Spleen (tissue), 11 donors: ENCODE results near the gene SLC9A8. TPM values are rescaled to one million over a fixed set of nuclear protein-coding genes. Genes with fewer than 3 reads are reported as not detected.
A peak's percentile ranks its signal among the peaks of the same experiment; 100 is the strongest.

Experiments
- DNase-seq: peaks from one replicate; pipeline ENCODE4 v3.0.0-alpha.2; 2020
- H3K27ac ChIP-seq, 8 donors: fragments of 200-600 bp; sonication (generic) in 7 of 8; 1 replicate in 4 of 8; 2 replicates in 4 of 8; pipeline versions ENCODE4 v1.5.0 to v1.8.0; 2016 to 2021; ENCODE audit warnings: inconsistent platforms in 4 of 8, mild to moderate bottlenecking in 4 of 8, moderate library complexity in 1 of 8
- H3K27me3 ChIP-seq, 7 donors: fragments of 200-600 bp; sonication (generic) in 6 of 7; replicated peaks in 1 of 7; 1 replicate in 4 of 7; 2 replicates in 3 of 7; pipeline versions ENCODE4 v1.5.0 to v1.8.0; 2016 to 2021; ENCODE audit warnings: inconsistent platforms in 3 of 7, mild to moderate bottlenecking in 1 of 7
- H3K36me3 ChIP-seq, 6 donors: fragments of 200-600 bp; sonication (generic) in 5 of 6; 1 replicate in 4 of 6; 2 replicates in 2 of 6; pipeline versions ENCODE4 v1.5.0 to v1.8.0; 2016 to 2021; ENCODE audit warnings: inconsistent platforms in 2 of 6
- H3K4me1 ChIP-seq, 6 donors: fragments of 200-600 bp; sonication (generic) in 5 of 6; 1 replicate in 3 of 6; 2 replicates in 3 of 6; pipeline versions ENCODE4 v1.5.0 to v1.8.0; 2016 to 2021; ENCODE audit warnings: inconsistent platforms in 3 of 6
- H3K4me3 ChIP-seq, 8 donors: fragments of 200-600 bp; sonication (generic) in 7 of 8; 1 replicate in 4 of 8; 2 replicates in 4 of 8; pipeline versions ENCODE4 v1.5.0 to v1.8.0; 2016 to 2021; ENCODE audit warnings: inconsistent platforms in 4 of 8, mild to moderate bottlenecking in 4 of 8, moderate library complexity in 2 of 8
- H3K9me3 ChIP-seq, 8 donors: fragments of 200-600 bp; sonication (generic) in 7 of 8; 1 replicate in 4 of 8; 2 replicates in 4 of 8; pipeline versions ENCODE4 v1.5.0 to v1.8.0; 2016 to 2021; ENCODE audit warnings: inconsistent platforms in 4 of 8
- CTCF ChIP-seq, 11 experiments: fragments of 200-600 bp in 7 of 11; fragments of 450-650 bp in 4 of 11; sonication (generic) in 4 of 11; IDR thresholded peaks in 8 of 11; conservative IDR thresholded peaks in 3 of 11; 1 replicate in 7 of 11; 2 replicates in 4 of 11; pipeline versions ENCODE4 v1.4.0 to v1.8.0; 2016 to 2021; ENCODE audit warnings: antibody characterized with exemption in 11 of 11, inconsistent platforms in 4 of 11, mild to moderate bottlenecking in 1 of 11
- POLR2A ChIP-seq, 3 donors: fragments of 450-650 bp; IDR thresholded peaks; one replicate each; pipeline ENCODE4 v1.5.1; 2017; ENCODE audit warnings: antibody characterized with exemption in 3 of 3, mild to moderate bottlenecking in 1 of 3
- POLR2AphosphoS5 ChIP-seq, 3 donors: sonication (generic); formaldehyde crosslinking; IDR thresholded peaks; one replicate each; pipeline ENCODE4 v1.5.1; 2017; ENCODE audit warnings: antibody characterized with exemption in 3 of 3
- WGBS, 5 donors: extraction: QIAGEN DNeasy Blood & Tissue Kit in 3 of 5; methylation state at CpG; one replicate each; pipeline versions ENCODE4 v1.1.5 to v1.1.7; 2013 to 2018; 5-methylcytosine and 5-hydroxymethylcytosine counted together
- intact Hi-C: fragments of 100-400 bp; cut with DNase I; formaldehyde crosslinking; loops from one replicate; pipeline ENCODE4 v1.15.0; 2023; ENCODE audit warnings: low total_unique reads
- polyA plus RNA-seq, 3 donors: library from polyadenylated mRNA; stranded (reverse); fragments of 200-250 nt; gene quantifications; one replicate each; pipeline ENCODE4 v1.2.1, GENCODE V29; 2013
- total RNA-seq, 7 donors: library from RNA; depleted of rRNA in 3 of 7; stranded (reverse); fragments of >200 nt in 3 of 7; fragmentation: NEBNext Ultra II Directional in 4 of 7; extraction: Animal tissue kit (Norgen Biotek cat#: 25700) in 4 of 7; gene quantifications; one replicate each; pipeline versions ENCODE4 v1.1.0 to v1.2.1, GENCODE V29; 2016 to 2021
- donor health status: healthy with polysubstance abuse.
- donor health status: DM: no; HTN: no; CAD: no; lungs with moderate emphysema.
- donor health status: DM: no; HTN: no; CAD: no.
- donor health status: Bipolar disorder and iron deficiency.
- donor health status: healthy.
- donor health status: DM: no; HTN: no; CAD: no.
- donor health status: DM: yes; HTN: yes; CAD: no.

SLC9A8 gene
- total and polyA plus RNA-seq, 10 donors, result 4.6 to 35.3 (median 22.3) TPM

- TF ChIP-seq CTCF (IDR thresholded peaks at IDR 0.05 in 8 of 11, conservative IDR thresholded peaks at IDR 0.05 in 3 of 11) (no peak), POLR2A (IDR thresholded peaks at IDR 0.05) (no peak), POLR2AphosphoS5 (IDR thresholded peaks at IDR 0.05) (no peak)
- no peak overlapping the region for H3K27ac ChIP-seq
- 85 to 94% (median 87%) methylated on average over 4 of the region's 4 CpGs for WGBS, 5 donors
- intact Hi-C loops, result no loop called here
- H3K9me3 ChIP-seq, result no peaks in the 10 kb centered on the region
- no peaks in the 10 kb centered on the region for H3K27me3 ChIP-seq
- DNase-seq, result no peak
- H3K36me3 ChIP-seq, result no peaks in the 10 kb centered on the region
- H3K4me1 ChIP-seq, result peaks cover 5 to 16% (median 11%) of the 10 kb centered on the region in 6 donors
- no peak overlapping the region for H3K4me3 ChIP-seq
These were observed 111.6 kb downstream of the SLC9A8 start for GRCh38 chr20:49924247-49924646.

- Histone ChIP-seq H3K27me3 (no peaks in the 10 kb centered on the region), H3K9me3 (no peaks in the 10 kb centered on the region), H3K4me3 (no peak overlapping the region), H3K4me1 (peaks cover 5 to 21% (median 11%) of the 10 kb centered on the region in 6 donors), H3K27ac (no peak overlapping the region), H3K36me3 (no peaks in the 10 kb centered on the region)
- WGBS, 5 donors, result 56 to 81% (median 73%) methylated on average over 2 of the region's 2 CpGs
- no peak for TF ChIP-seq POLR2AphosphoS5 (IDR thresholded peaks at IDR 0.05)
- TF ChIP-seq CTCF (IDR thresholded peaks at IDR 0.05 in 8 of 11, conservative IDR thresholded peaks at IDR 0.05 in 3 of 11), result no peak
- TF ChIP-seq POLR2A (IDR thresholded peaks at IDR 0.05), result no peak
- intact Hi-C loops, result no loop called here
- DNase-seq, result no peak
These were observed 113.3 kb downstream of the SLC9A8 start for GRCh38 chr20:49925901-49926454.

- intact Hi-C loops, result no loop called here
- Histone ChIP-seq H3K4me1 (peaks cover 5 to 21% (median 11%) of the 10 kb centered on the region in 6 donors), H3K36me3 (no peaks in the 10 kb centered on the region), H3K27me3 (no peaks in the 10 kb centered on the region), H3K27ac (peak overlapping the region in 7 of 8 donors; percentile 10 to 68 (median 42)), H3K4me3 (no peak overlapping the region), H3K9me3 (no peaks in the 10 kb centered on the region)
- 14 to 18% (median 15%) methylated on average over 15 of the region's 15 CpGs for WGBS, 5 donors
- peak; percentile 90 for DNase-seq
- no peak for TF ChIP-seq POLR2A (IDR thresholded peaks at IDR 0.05)
- TF ChIP-seq POLR2AphosphoS5 (IDR thresholded peaks at IDR 0.05), result peak in 1 of 3 donors; percentile 48
- TF ChIP-seq CTCF (IDR thresholded peaks at IDR 0.05 in 8 of 11, conservative IDR thresholded peaks at IDR 0.05 in 3 of 11), result peak; percentile 71 to 93 (median 90)
These were observed 115.9 kb downstream of the SLC9A8 start for GRCh38 chr20:49928411-49929141.

- Histone ChIP-seq H3K27ac (peak overlapping the region in 6 of 8 donors; percentile 10 to 68 (median 36)), H3K9me3 (no peaks in the 10 kb centered on the region), H3K4me3 (no peak overlapping the region), H3K27me3 (no peaks in the 10 kb centered on the region), H3K36me3 (no peaks in the 10 kb centered on the region), H3K4me1 (peaks cover 5 to 23% (median 11%) of the 10 kb centered on the region in 6 donors)
- no peak for DNase-seq
- 36 to 47% (median 42%) methylated on average over 4 of the region's 4 CpGs for WGBS, 5 donors
- intact Hi-C loops, result no loop called here
- TF ChIP-seq POLR2AphosphoS5 (IDR thresholded peaks at IDR 0.05) (no peak), POLR2A (IDR thresholded peaks at IDR 0.05) (no peak)
These were observed 116.5 kb downstream of the SLC9A8 start for GRCh38 chr20:49929142-49929494.
